HG03159 (cell line): ENCODE measurements around the gene OLFM2.

Experiments
- ATAC-seq: cut with Tn5 transposase; IDR thresholded peaks from one replicate; pipeline ENCODE4 v1.9.1; 2021; ENCODE audit warnings: mild to moderate bottlenecking, moderate library complexity; ENCODE audit not compliant: unreplicated experiment

OLFM2 gene

GRCh38 chr19:9910625-9911024, 25.7 kb downstream of the OLFM2 start:
- no peak for ATAC-seq

GRCh38 chr19:9909251-9909650, 27.1 kb downstream of the OLFM2 start:
- no peak for ATAC-seq

DNA sequence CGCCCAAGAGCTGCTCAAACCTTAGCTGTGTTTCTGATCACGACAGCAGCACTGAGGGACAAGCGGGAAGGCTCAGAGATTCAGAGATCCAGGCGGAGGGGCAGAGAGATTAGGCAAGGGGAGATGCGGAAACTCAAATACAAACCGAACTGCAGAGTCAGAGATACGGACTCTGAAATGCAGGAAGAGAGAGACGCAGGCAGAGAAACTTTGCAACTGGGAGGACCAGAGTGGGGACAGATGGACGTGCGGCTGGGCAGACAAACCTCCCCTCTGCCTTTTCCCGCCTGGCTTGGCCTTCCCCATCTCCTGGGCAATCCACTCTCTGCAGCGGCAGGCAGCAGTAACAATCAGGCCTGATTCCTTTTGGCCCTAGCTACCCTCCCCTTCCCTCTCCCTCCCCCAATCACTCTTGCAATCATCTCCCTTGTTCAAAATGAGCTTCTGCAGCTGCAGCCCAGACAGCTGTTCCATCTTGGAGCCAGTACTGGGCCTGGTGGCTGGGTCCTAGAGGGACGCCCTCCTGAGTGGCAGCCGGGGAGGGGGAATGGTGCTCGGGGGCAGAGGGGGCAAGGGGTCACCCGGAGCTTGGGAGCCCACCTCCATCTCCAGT, 29.7 kb downstream of the OLFM2 start:
- ATAC-seq, result no peak

DNA sequence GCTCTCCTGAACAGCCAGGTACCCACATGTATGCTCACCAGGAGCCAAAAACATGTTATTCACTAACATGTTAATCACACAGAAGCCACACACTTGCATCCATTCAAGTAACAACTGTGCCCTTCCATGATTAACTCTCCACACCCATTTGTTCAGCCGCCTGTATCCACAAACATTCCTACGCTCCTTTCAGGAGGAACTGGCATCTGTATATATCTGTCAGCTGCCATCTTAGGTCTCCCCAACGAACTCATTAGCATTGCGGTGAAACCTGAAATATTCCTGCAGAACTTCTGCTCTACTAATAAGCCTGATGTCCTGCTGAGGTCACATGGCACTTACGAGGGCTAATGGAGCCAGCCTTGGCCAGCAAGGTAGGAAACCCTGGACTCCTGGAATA, 33.0 kb downstream of the OLFM2 start:
- no peak for ATAC-seq

- ATAC-seq, result no peak
Observed at GRCh38 chr19:9901642-9902041, 34.7 kb downstream of the OLFM2 start.

GRCh38 chr19:9901020-9901419, 35.3 kb downstream of the OLFM2 start:
- ATAC-seq, result no peak

GRCh38 chr19:9891609-9892373, 44.5 kb downstream of the OLFM2 start:
- ATAC-seq, result no peak

- ATAC-seq, result no peak
Observed at GRCh38 chr19:9885077-9885552, 51.2 kb downstream of the OLFM2 start.

DNA sequence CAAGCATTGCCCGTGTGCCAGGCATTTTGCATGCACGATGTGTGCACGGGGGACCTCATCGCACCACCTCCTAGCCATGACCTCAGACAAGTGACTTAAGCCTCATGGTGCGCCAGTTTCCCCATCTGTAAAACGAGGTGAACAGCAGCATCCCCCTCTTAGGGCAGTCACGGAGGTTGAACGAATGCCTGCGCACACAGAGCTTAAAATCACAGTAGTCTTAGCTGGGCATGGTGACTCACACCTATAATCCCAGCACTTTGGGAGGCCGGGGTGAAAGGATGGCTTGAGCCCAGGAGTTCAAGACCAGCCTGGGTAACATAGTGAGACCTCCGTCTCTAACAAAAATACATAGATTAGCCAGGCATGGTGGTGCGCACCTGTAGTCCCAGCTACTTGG, 52.6 kb downstream of the OLFM2 start:
- no peak for ATAC-seq

DNA sequence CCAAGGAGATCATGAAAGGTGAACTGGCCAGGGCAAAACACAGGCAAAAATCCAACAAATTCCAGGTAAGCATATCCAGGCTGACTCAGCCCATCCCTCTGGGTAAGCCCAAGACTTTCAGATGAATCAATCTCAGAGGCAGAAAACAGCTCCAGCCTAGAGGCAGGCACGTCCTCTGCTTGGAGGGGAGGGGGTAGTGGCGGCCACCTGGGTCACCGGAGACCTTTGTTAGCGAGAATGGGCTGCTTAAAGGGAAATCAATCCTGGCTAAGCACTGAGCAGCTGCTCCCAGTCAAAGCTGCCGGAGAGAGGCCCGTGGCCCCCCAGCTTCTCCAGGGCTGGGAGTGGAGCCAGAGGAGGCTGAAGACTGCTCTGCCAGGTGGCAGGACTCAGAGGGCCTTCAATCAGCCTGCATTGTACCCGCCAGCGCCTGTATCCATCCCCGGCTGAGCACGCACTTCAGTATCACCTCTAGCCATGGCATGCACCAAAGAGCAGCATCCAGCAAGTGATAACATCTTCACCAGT, 53.0 kb downstream of the OLFM2 start:
- no peak for ATAC-seq

DNA sequence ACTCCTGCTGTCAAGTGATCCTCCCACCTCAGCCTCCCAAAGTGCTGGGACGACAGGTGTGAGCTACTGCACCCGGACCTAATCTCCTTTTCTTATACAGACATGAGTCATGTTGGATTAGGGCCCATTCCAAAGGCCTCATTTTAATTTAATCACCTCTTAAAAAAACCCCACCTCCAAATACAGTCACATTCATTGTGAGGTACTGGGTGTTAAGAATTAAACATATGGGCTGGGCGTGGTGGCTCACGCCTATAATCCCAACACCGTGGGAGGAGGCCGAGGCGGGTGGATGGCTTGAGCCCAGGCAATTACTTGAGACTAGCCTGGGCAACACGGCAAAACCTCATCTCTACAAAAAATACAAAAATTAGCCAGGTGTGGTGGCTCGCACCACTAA, 54.6 kb downstream of the OLFM2 start:
- no peak for ATAC-seq

GRCh38 chr19:9878511-9879196, 57.7 kb downstream of the OLFM2 start:
- no peak for ATAC-seq

GRCh38 chr19:9877780-9878510, 58.4 kb downstream of the OLFM2 start:
- no peak for ATAC-seq

GRCh38 chr19:9875796-9876195, 60.5 kb downstream of the OLFM2 start:
- no peak for ATAC-seq

- no peak for ATAC-seq
Observed at GRCh38 chr19:9875031-9875627, 61.2 kb downstream of the OLFM2 start.

DNA sequence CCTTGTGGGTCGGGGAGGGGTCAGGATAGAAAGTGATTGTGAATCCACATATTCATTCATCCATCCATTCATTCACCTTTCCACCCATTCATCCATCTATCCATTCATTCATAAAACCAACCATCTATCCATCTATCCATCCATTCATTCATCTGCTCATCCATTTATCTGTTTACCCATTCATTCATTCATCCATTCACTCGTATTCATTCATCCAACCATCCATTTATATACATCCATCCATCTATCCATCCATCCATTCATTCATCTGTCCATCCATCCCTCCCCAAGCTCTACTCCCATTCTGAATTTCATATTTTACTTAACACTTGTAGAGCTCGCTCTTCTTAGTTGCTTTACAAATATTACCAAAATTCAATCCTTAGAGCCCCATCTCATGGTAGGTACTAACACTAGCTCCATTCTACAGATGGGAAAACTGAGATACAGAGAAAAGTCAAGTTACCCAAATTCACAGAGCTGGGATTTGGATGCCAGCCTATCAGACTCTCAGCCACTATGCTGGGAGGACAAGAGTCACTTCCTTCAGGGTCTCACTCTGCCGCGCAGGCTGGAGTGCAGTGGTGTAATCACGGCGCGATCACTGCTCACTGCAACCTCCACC, 63.6 kb downstream of the OLFM2 start:
- no peak for ATAC-seq

- no peak for ATAC-seq
Observed at GRCh38 chr19:9871626-9872338, 64.5 kb downstream of the OLFM2 start.

DNA sequence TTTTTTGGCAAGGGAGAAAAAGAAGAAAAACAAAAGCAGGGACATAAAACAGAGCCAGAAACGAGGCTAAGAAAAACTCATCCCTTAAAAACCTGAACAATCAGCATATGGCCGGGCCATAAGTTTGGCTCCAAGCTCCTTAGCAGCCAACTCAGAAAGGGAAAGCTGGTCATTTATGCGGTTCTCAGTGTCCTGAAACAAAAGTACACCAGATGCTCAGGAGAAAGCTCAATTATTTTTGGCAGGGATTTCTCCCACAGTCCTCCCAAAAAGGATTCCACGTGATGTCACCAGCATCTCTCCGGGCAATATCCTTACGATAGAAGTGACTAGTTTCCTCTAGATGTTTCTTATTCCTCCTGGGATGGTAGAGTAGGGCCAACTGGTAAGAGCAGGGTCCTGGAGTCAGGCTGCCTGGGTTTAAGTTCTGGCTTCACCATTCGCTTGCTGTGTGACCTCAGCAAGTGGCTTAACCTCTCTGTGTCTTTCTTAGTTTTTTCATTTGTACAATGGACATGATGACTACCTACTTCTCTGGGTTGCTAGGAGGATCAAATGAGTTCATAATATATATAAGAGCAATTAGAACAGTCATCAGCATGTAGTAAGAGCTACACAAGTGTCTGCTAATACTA, 67.2 kb downstream of the OLFM2 start:
- no peak for ATAC-seq
